ENCODE measurements around the gene ACOXL.

The ACOXL gene

DNA sequence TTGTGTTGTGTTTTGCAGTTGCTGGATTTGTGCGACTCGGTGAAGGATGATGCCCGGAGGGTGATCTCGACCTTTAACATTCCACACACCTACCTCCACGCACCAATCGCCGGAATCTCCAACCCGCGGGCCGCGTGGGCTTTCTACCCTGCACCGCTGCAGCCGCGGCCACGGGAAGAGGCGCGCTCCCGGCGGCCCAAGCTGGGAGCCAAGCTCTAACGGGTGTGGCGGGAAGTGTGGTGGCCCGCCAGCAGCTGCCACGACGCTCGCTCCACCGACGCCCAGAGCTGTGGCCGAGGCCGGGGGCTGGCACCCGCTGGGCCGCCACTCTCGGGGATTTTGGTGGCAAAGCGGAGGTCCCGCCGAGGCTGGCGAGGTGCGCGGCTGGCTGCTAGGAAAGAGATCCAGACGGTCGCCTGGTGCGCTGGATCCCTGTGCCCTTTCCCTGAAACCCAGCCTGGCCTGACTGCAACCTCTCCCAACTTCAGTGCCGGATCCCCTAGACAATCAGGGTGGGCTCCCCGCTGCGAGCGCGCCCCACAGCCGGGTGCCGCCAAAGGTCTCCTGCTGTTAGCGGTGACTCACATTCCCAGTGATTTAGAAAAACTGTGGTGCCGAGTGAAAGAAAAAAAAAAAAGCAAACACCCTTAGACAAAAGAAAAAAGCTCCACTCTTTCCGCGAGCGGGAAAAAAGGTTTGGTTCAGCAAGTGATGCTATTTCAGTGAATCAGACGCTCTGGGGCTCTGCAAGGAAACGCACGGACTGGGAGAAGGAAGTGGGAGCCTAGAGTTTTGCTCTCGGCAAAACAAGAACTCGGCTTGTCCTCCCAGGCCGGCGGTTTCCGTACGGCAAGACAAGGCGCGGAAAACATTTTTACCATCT, 385.5 kb downstream of the ACOXL start:
- DNase-seq = peak; percentile 61 to 83 (median 78)

DNA sequence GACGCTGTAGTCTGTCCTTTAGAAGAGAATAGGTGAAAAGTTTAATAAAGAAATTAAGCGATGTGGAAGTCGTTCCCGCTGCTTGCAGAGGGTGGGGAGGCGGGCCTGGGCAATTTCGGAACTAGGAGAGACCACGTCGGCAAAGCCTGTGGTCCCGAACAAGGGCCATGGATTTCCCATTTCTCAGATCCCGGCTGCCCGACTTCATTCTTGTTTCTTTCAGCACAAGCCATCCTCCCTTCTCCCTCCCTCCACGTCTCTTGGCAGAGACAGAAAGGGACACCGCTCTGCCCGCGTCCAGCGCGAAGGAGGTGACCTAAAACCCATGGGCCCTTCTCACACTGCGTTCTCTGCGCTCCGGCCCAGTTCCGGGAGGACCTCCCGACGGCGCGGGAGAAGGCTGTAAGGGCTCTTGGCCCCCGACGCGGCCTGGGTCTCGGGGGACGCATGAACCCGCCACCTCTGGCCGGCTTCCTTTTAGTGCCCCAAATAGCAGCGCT, 386.2 kb downstream of the ACOXL start:
- DNase-seq = peak in 2 of 4 experiments; percentile 9 to 36

DNA sequence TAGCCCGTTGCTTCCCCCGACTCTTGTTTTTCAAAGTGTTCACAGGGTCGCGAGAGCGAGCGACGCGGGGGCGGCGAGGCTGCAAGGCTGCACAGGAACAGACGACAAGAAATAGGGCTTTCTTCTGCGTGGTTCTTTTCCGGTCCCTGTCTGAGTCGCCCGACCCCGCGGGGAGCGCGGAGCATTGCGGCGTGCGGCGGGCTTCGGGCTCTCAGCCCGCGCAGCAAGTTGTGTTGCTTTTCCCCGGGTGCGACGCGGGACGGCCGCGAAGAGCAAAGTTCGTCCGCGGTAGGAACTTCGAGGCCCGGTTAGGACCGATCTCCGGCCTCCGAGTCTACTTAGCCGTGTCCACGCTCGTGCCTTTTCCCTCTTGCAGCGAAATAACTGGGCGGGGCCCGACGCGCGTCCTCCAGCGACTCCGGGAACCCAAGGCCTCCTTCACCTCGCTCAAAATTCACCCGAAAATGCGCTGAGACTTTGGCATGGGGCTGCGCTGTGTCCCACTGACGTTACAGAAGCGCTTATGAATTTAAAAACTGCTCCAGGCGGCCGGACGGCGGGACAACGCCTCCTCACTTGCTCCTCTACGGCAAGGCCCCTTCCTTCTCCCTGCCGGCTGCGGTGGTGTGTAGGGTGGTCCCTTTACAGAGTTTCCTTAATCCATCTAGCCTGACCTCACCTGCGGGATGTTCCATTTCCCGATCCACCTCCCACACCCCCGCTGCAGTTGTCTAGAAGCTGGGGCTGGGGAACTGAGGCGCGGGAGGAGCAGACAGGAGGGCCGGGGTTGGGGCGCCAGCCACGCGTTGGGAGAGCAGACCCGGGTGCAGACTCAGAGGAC, 386.8 kb downstream of the ACOXL start:
- peak; percentile 7 to 46 (median 20) for DNase-seq

DNA sequence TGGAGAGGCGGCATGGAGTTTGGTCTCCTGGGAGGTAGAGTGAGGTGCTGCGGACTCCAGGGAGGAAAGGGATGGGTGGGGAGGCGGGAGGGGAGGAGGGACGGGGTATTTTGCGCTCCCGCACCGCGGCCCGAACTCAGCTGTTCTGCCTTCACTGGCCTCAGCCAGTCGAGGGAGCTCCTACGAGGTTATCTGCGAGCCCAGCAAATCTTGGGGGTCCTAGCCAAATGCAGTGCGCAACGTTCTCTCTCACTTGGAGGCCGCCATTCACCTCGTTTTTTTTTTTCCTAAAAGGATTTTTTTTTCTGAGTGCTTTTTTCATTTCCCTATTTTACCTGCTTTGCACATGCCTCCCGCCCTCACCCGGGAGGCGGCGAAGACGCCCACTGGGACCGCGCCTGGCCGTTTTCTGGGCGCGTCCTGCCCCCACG, 387.5 kb downstream of the ACOXL start:
- peak in 2 of 4 experiments; percentile 6 to 20 for DNase-seq

DNA sequence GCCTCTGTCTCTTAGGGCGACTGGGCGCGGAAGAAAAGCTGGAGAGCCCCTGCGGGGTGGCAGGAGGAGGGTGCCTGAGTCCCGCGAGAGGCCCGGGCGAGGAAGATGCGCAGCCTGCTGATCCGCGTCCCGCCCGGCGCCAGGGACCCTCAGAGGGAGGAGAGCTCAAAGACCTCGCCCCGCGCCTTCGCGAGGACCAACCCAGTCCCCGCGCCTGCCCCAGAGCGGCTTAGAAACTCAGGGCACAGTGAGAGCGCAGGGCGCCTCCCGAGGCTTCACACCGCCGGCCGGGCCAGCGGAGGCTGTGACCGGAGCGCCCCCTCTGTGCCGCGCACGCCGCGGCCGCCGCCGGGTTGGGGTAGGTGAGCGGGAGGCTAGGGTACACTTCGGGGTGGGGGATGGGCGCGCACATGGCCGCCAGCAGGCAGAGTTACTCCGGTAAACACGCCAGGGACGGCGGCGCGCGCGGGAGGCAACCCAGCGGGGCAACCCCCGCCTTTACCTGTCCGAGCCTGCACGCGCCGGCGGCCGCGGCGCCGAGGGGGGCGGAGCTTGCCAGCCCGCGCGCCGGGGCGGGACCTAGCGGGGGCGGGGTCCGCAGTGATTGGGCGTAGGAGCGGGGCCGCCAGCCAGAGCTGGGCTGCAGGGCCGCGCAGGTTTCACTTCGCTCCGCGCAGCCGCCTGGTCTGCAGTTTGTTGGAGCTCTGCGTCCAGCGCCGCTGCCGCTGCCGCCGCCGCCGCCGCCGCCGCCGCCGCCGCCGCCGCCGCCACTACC, 388.1 kb downstream of the ACOXL start, which contains the start of gene BCL2L11:
Gene BCL2L11 (plus strand): TSS at position 662 of the 775 bp plus-strand sequence. CDS start 2,832 bp downstream, outside the sequence.
- DNase-seq = peak; percentile 87 to 95 (median 91)

DNA sequence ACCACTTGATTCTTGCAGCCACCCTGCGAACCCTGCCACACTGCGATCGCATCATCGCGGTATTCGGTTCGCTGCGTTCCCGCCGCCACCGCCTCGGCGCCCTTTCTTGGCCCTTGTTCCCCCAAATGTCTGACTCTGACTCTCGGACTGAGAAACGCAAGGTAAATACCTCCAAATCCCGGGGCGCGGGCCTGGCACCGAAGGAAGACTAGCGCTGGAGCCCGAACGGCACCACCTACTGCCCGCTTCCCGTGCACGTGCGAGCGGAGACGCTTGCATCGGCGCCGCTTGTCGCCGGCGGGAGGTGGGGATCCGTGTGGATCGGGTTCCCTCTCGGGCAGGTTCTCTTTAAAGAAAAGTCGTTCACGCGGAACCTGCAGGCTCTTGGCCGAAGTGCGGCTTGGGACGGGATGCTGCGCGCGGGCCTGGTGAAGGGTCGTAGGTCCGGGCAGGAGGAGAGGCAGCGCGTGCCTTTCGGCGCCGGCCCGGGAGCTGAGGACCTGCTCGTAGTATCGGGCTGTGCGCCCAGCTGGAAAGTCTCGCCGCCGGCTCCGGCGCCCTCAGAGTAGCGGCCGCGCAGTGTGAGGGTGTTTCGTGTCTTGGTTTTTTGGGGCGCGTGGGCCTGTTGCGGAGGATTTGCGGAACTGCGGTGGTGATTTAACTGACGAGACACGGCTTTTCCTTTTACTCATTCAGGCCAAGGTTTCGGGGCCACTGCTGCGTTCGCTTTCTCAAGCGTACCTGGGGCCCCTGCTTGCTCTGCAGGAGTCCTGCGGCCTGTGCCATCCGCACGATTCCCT, 388.9 kb downstream of the ACOXL start:
- peak; percentile 50 to 68 (median 60) for DNase-seq

DNA sequence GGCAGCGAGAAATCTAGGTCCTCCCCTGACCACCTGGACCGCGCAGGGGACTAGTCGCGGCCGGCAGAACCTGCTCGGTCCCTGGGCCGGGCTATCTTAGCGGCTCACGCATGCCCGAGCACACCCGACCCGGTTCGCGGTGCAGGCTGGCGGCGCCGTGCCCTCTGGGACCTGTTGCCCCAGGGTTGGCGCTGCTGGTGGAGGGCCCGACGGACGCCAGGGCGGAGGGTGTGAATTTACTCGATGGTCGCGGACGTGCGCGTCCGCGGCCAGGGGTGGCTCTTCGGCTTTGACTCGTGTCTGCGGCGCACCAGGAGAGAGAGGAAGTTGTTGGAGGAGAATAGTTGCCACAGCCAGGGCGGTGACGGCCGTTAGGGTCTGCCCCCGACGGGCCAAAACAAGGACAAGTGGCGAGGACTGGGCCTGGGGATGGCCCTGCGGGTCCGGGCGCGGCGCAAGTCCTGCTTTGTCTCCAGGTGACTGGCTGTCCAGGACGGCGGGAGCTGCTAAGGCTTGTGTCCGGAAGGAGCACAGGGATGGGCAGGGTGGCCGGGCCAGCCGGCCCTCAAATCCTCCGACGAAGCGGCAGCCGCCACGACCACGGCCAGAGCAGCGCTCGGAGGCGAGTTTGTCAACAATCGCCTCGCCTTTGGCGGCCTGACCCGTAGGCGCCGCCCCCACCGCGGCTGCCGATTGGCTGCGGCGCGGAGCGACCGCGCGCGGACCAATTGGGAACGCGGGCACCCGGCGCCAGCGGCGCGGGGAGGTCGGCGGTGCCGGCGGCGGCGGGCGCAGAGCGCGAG, 389.7 kb downstream of the ACOXL start:
- peak; percentile 91 to 97 (median 96) for DNase-seq

DNA sequence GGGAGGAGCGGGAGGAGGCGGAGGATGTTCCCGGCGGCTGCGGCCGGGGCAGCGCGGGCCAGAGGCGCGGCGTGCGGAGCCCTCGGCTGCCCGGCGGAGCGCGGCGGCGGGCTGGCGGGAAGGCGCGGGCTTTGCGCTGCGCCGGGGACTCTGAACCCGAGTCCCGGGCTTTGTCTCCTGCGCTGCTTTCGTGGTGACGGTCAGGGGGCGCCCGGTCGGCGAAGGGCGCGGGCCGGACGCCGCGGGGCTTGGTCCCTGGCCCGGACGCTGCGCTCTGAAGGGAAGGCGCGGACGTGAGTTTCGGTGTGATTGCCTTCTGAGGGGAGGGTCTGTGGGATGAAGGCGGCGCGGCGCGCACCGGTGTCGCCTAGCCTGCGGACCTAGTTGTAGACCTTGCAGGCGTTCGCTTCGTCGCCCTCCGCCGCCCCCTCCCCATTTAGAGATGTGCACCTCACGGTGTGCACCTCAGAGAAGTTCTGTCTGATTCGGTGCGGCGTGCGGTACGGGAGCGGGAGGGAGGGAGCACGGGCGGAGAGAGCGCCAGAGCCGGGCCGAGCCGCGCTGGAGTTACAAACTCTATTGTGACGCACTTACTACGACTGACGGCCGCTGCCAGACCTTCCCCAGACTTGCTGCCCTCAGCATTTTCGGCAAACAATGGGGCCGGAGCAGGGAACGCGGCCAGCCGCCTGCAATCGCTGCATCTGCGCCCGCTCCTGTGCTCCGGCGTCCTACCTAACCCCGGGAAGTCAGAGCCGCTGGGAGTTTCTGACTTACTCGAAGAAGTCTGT, 390.5 kb downstream of the ACOXL start:
- peak; percentile 78 to 89 (median 88) for DNase-seq

DNA sequence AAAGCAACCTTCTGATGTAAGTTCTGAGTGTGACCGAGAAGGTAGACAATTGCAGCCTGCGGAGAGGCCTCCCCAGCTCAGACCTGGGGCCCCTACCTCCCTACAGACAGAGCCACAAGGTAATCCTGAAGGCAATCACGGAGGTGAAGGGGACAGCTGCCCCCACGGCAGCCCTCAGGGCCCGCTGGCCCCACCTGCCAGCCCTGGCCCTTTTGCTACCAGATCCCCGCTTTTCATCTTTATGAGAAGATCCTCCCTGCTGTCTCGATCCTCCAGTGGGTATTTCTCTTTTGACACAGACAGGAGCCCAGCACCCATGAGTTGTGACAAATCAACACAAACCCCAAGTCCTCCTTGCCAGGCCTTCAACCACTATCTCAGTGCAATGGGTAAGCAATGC, 391.4 kb downstream of the ACOXL start:
- DNase-seq = no peak

DNA sequence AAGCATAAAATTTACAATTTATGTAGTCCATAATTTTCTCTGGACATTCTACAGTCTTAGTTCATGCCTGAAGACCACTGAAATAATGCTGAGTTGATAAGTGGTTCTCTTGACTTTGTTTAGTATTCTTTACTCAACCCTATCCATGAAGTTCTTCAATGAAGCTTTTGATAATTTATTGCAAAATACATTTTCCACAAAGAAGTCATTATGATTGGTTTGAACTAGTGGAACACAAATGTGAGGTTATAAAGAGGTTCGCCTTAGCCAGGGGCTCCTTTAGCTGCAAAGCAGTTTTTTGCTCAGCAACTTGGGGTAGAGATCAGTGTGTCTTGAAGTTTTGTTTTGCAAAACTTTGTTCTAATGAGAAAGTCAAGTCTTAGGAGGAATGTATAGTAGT, 394.2 kb downstream of the ACOXL start:
- DNase-seq = no peak

DNA sequence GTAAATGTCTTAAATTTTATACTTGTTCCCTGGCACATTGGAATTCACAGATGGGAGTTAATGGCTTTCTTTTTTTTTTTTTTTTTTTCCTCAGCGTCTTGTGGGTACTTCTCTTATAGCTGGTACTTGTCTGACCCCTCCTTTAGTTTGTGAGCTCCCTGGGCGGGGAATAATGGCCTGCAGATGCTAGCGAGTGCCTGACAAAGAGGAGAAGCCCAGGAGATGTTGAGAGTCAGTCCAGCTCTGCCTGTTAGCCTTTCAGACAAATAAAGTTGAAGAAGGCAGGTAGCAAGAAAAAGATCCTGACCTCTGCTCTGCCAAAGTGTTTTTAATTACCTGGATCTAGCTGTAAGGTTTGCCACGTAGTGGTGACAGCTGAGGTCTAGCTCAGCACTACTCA, 395.0 kb downstream of the ACOXL start:
- DNase-seq = no peak

DNA sequence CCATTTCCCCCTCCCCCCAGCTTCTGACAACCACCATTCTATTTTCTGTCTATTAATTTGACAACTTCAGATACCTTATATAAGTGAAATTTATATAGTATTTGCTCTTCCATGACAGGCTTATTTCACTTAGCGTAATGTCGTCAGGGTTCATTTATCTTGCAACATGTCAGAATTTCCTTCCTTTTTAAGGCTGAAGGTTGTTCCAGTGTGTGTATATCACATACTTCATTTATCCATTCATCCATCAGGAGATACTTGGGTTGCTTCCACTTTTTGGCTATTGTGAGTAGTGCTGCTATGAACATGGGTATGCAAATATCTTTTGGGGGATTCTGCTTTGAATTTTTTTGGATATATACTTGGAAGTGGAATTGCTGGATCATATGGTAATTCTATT, 395.7 kb downstream of the ACOXL start:
- DNase-seq = peak in 2 of 4 experiments; percentile 24 to 30

DNA sequence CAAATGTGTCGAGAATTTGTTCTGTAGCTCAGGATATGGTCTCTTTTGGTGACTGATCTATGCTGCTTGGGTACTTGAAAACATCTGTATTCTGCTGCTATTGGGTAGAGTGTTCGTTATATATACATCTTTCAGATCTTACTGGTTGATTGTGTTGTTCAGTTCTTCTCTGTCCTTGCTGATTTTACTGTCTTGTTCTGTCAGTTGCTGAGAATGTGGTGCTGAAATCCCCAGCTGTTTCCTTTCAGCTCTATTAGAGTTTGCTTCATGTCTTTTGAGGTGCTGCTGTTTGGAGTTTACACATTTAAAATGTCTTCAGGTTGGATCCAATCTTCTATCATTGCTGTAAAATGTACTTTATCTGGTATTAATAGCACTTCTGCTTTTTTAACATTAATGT, 401.2 kb downstream of the ACOXL start:
- DNase-seq = no peak

DNA sequence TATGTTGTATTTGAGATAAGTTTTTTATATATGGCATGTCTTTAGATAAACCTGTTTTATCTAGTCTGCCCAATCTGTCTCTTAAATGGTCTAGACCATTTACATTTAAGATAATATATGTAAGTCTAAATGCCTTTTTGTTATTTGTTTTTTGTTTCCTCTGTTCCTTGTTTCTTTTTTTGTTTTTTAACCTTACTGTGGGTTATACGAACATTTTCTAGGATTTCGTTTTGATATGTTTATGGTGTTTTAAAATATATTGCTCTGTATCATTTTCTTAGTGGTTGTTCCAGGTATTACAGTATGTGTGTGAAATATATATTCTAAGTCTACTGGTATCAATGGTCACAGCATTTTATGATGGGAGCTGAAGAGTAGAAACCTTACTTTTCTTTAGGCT, 401.7 kb downstream of the ACOXL start:
- DNase-seq = no peak

DNA sequence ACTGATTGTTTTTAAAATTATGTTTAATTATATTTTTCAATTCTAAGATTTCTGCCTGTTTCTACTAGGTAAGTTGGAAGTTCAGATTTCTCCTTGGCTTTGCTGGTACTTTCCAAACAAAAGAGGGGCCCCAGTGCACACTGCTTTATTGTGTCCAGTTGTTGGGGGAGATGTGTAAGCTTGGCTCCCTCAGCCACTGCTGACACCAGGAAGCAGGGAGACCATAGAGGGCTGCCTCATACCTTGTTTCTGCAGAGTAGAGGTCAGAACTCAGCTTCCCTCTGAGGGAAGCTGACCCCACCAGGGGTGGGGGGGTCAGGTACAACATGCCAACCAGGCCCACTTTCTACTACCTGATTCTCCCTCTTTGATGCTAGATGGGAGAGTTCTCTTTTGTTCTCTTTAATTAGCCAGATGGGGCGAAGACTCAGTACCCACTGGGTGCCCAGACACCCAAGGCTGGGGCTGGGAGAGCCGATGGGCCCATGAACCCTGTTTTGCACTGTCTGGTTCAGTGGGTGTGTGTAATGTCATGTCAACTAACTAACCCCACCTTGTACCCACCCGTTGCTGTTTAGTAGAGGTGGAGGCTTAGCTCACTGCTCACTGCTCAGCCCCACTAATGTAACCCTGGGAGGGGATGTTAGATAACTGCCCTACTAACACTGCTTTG, 403.0 kb downstream of the ACOXL start:
- no peak for DNase-seq

DNA sequence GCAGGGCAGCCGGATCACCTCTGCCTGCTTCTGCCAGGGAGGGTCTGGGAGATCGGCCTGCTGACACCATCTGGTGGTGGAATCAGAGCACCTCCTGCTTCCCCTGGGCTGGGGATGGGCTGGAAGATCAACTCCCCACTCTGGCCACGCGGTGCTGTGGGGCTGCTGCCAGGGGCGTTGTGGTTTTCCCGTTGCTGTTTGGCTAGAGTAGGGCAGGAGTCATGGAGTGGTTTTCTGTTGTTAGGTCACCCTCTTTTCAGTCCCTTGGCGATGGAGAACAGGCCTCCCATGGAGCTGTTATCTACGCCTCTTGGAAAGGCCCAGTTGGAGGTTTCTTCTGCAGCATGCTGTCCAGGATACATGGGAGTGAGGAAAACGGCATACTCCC, 403.5 kb downstream of the ACOXL start:
- peak; percentile 24 to 56 (median 42) for DNase-seq

DNA sequence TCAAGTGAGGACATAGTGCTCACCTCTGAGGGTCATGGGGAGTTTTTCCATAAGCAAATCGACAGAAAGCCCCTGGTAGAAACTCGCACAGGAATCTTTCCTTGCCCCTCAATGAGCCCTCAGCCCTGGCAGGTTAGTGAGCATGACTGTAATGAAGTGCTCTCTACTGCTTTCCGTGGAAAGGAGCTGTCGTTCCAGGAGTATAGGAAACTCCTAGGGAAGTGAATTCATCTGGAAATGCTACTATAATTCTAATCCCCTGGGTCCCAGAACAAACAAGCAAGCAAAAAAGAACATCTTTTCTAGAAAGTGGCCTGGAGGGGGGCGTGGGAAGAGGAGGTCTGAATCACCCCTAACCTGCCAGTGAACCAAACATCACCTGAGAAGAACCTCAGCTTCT, 406.5 kb downstream of the ACOXL start:
- no peak for DNase-seq

DNA sequence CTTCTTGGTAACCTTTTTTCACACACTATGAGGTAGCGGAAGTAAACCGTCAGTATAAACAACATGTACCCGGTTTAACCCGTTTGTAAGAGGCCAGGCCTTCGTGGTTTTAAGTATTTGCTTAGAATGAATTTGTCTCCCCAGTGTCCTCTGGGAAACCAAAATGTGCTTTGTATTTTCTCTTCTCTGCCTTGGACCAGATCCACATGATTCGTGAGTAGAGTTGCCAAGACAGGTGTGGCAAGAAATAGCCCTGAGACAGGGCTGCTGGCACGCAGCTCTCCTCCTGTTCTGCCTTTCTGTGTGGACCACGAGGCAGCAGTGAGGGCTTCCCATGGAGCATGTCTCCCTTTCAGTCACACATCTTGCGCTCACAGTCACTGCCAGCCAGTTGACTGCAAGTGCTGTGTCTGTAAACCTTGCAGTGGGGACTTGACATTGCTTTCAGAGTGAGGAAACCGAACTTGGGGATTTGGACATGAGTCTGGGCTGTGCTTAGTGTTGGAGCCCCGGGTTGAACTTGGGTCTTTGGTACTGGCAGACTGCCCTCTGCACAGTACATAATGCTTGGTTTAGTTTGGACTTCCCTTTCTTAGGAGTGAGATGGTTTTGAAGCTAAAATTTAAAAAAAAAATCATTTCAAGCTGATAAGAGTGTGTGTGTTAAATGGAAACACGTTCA, 407.4 kb downstream of the ACOXL start:
- no peak for DNase-seq

DNA sequence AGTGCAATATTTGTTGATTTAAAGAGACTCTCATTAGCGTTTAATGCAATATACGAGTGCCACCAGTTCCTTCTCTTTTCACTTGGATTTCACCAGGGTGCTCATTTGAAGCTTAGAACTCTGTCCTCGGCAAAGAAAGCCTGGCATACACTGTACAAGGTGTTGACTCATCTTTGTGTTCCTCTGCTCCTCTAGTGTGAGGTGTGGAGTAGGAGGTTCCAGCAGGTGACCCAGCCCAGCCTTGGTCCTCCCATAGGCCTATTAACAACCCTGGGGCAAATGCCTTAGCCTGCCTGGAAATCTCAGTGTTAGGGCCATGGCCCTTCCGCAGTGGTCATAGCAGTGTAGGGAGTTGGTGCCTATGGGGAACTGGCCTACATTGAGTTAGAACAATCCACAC, 408.4 kb downstream of the ACOXL start:
- no peak for DNase-seq

All from suppressor macrophage (primary cell).